PC-3 (cell line): ENCODE data around the gene EHMT1.

Experiments
- CTCF ChIP-seq: fragments of 300-600 bp; sonication (generic); conservative IDR thresholded peaks from 2 replicates; pipeline ENCODE4 v1.5.1; 2017; ENCODE audit warnings: antibody characterized with exemption, low read depth, mild to moderate bottlenecking, low read length
- EZH2 ChIP-seq: fragments of 300-600 bp; sonication (generic); IDR thresholded peaks from one replicate; pipeline ENCODE4 v1.6.1; 2017; ENCODE audit warnings: antibody characterized with exemption, mild to moderate bottlenecking, low read length; ENCODE audit not compliant: unreplicated experiment
- EZH2phosphoT487 ChIP-seq: fragments of 300-600 bp; sonication (generic); IDR thresholded peaks from 2 replicates; pipeline ENCODE4 v1.6.1; 2018; ENCODE audit warnings: mild to moderate bottlenecking, antibody characterized with exemption, low read length, borderline replicate concordance

DNA sequence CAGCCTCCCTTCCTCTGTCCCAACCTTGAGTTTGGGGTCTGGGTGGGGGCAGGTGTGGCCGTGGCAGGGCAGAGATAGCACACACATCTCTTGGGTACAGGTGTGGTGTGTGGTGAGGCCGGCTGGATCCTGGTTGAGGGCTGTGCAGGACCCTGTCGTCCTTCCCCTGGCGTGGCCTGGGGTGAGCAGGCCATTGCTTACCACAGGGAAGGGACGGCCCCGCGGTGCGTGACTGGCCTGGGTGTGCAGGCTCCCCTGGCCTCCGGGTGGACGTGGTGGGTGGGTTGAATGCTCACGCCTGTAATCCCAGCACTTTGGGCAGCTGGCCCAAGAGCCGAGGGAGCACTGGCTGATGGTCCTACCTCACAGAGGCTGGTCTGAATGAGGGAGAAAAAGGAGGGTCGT lies 12.1 kb upstream of the EHMT1 start:
- TF ChIP-seq CTCF (no peak), EZH2 (no peak), EZH2phosphoT487 (no peak)
